AG04450 (cell line): ENCODE results near the gene SCUBE3. TPM values are rescaled to one million over a fixed set of nuclear protein-coding genes. Genes with fewer than 3 reads are reported as not detected.

ENCODE experiments used
- CTCF ChIA-PET: fragments of 300-600, 350-600 bp; formaldehyde crosslinking; extraction: SDS; loops from one replicate; lab custom pipeline; 2022; ENCODE audit warnings: antibody characterized with exemption, inconsistent platforms; lab: Charles Lee
- POLR2A ChIA-PET: fragments of 350-600 bp; formaldehyde crosslinking; extraction: SDS; loops from one replicate; lab custom pipeline; 2021; ENCODE audit warnings: antibody characterized with exemption, inconsistent platforms; lab: Yijun Ruan, JAX
- DNase-seq: peaks from one replicate; pipeline ENCODE4 v3.0.0-alpha.2; 2011; ENCODE audit warnings: low read depth, low spot score
- H3K27ac ChIP-seq: one replicate; pipeline ENCODE4 v1.5.1; 2012; ENCODE audit warnings: low read depth, low read length, control low read depth
- H3K27me3 ChIP-seq: one replicate; pipeline ENCODE4 v1.6.0; 2012; ENCODE audit warnings: low read length; ENCODE audit not compliant: control insufficient read depth, insufficient read depth
- H3K4me3 ChIP-seq: 2 replicates; pipeline ENCODE4 v1.5.1; 2011; ENCODE audit warnings: mild to moderate bottlenecking, low read depth, low read length, control low read depth
- H3K9me3 ChIP-seq: 2 replicates; pipeline ENCODE4 v1.5.1; 2012; ENCODE audit warnings: low read length; ENCODE audit not compliant: control insufficient read depth, insufficient read depth
- polyA plus RNA-seq: library from polyadenylated mRNA; depleted of rRNA; stranded (reverse); fragments of >200 nt; gene quantifications from 2 replicates; pipeline ENCODE4 v1.2.3, GENCODE V29; 2011
- TF ChIP-seq, protein P1 (sequence below): IDR thresholded peaks from 2 replicates; pipeline ENCODE4 v1.5.1; 2011; ENCODE audit warnings: low read depth, low read length, control low read depth, inconsistent platforms

Gene SCUBE3
- polyA plus RNA-seq, 1 experiment, result 6.7 TPM

DNA sequence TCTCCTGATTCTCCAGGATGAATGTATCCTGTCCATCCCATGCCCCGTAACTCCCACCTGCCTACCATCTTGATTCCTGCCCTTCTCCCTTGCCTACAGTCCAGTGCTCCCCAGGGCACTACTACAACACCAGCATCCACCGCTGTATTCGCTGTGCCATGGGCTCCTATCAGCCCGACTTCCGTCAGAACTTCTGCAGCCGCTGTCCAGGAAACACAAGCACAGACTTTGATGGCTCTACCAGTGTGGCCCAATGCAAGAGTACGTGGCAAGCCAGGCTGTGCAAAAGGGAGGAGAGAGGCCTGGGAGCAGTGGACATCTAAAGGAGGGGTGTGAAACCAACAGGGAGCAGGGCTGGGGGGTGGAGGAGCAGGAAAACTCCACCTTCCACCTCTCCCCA is 30.8 kb downstream of the SCUBE3 start:
- Histone ChIP-seq H3K27ac (no peak overlapping the region), H3K4me3 (no peak overlapping the region), H3K9me3 (no peaks in the 10 kb centered on the region), H3K27me3 (no peaks in the 10 kb centered on the region)
- no peak for DNase-seq
- TF ChIP-seq, protein P1, sequence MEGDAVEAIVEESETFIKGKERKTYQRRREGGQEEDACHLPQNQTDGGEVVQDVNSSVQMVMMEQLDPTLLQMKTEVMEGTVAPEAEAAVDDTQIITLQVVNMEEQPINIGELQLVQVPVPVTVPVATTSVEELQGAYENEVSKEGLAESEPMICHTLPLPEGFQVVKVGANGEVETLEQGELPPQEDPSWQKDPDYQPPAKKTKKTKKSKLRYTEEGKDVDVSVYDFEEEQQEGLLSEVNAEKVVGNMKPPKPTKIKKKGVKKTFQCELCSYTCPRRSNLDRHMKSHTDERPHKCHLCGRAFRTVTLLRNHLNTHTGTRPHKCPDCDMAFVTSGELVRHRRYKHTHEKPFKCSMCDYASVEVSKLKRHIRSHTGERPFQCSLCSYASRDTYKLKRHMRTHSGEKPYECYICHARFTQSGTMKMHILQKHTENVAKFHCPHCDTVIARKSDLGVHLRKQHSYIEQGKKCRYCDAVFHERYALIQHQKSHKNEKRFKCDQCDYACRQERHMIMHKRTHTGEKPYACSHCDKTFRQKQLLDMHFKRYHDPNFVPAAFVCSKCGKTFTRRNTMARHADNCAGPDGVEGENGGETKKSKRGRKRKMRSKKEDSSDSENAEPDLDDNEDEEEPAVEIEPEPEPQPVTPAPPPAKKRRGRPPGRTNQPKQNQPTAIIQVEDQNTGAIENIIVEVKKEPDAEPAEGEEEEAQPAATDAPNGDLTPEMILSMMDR, result no peak
- POLR2A ChIA-PET, result no interaction called here
- CTCF ChIA-PET, result no interaction called here

- no peaks in the 10 kb centered on the region for H3K27me3 ChIP-seq
- CTCF ChIA-PET, result no interaction called here
- TF ChIP-seq, protein P1, result no peak
- H3K4me3 ChIP-seq, result no peak overlapping the region
- peak overlapping the region; percentile 21 for H3K27ac ChIP-seq
- H3K9me3 ChIP-seq, result no peaks in the 10 kb centered on the region
- POLR2A ChIA-PET, result no interaction called here
- DNase-seq, result no peak
Measured at GRCh38 chr6:35247642-35248231, 34.0 kb downstream of the SCUBE3 start.

DNA sequence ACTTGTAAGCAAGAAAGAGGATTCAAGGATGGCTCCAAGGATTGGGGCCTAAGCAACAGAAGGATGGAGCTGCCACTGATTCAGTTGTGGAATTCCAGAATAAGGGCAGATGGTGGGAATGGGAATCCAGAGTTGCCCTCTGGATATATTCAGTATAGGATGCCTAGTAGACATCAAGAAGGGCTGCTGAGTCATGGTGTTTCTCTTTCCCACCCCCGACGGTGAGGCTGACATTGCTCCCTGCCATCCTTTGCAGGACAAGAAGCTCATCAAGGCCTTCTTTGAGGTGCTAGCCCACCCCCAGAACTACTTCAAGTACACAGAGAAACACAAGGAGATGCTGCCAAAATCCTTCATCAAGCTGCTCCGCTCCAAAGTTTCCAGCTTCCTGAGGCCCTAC is 34.5 kb downstream of the SCUBE3 start:
- no peaks in the 10 kb centered on the region for H3K27me3 ChIP-seq
- ChIA-PET POLR2A (interaction anchor here (1.4 kb wide), 1 partner anchor 11 kb away, joined by 3 read pairs; the partner anchor contains the start of gene ZNF76), CTCF (no interaction called here)
- TF ChIP-seq, protein P1, result no peak
- H3K4me3 ChIP-seq, result no peak overlapping the region
- DNase-seq, result no peak
- no peak overlapping the region for H3K27ac ChIP-seq
- no peaks in the 10 kb centered on the region for H3K9me3 ChIP-seq

DNA sequence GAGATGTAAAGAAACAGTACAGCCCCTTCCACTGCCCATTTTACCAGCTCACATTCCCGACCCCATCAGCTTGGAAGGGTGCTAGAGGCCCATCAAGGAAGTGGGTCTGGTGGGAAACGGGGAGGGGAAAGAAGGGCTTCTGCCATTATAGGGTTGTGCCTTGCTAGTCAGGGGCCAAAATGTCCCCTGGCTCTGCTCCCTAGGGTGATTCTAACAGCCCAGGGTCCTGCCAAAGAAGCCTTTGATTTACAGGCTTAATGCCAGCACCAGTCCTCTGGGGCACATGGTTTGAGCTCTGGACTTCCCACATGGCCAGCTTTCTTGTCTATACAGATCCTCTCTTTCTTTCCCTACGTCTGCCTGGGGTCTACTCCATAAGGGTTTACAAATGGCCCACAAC is 35.2 kb downstream of the SCUBE3 start:
- Histone ChIP-seq H3K27me3 (no peaks in the 10 kb centered on the region), H3K4me3 (no peak overlapping the region), H3K9me3 (no peaks in the 10 kb centered on the region), H3K27ac (no peak overlapping the region)
- CTCF ChIA-PET, result interaction anchor here (3.0 kb wide), 1 partner anchor 8 kb away, joined by 19 read pairs; no protein-coding TSS in a partner anchor
- POLR2A ChIA-PET, result interaction anchor here (1.4 kb wide), 1 partner anchor 10 kb away, joined by 3 read pairs; the partner anchor contains the start of gene ZNF76
- DNase-seq, result no peak
- TF ChIP-seq, protein P1, result no peak

DNA sequence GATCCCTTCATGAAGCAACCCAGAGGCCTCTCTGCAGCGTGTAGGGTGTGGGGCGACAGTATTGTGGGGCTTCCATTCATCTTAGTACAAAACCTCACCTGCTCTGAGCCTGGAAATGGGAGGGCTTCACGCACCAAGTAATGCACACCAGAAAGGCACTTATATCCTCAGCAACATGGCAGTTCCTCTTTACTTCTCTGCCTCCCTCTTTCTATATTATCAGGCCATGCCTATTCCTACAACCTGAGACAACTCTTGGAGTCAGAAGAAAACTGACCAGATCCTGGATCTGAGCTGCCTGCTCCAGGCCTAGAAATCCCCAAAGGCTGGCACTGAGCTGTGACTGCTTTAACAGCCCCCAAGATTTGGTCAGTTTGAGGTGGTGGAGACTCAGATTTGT is 38.2 kb downstream of the SCUBE3 start:
- CTCF ChIA-PET, result no interaction called here
- no peaks in the 10 kb centered on the region for H3K9me3 ChIP-seq
- DNase-seq, result no peak
- POLR2A ChIA-PET, result no interaction called here
- H3K27ac ChIP-seq, result no peak overlapping the region
- TF ChIP-seq, protein P1, result no peak
- H3K4me3 ChIP-seq, result no peak overlapping the region
- H3K27me3 ChIP-seq, result no peaks in the 10 kb centered on the region
